HEK293T (cell line): ENCODE results near the gene PLD5.

ENCODE experiments used
- ARNT ChIP-seq: fragments of 450-650 bp; IDR thresholded peaks from 2 replicates; pipeline ENCODE4 v1.6.1; 2017; ENCODE audit warnings: mild to moderate bottlenecking
- CTBP1 ChIP-seq: fragments of 450-650 bp; IDR thresholded peaks from 2 replicates; pipeline ENCODE4 v1.6.1; 2016; ENCODE audit warnings: borderline replicate concordance
- FOXA1 ChIP-seq: fragments of 450-650 bp; IDR thresholded peaks from 2 replicates; pipeline ENCODE4 v1.6.1; 2016; ENCODE audit warnings: mild to moderate bottlenecking
- FOXK2 ChIP-seq: fragments of 450-650 bp; IDR thresholded peaks from 2 replicates; pipeline ENCODE4 v1.6.1; 2016; ENCODE audit warnings: mild to moderate bottlenecking
- FOXM1 ChIP-seq: fragments of 450-650 bp; IDR thresholded peaks from 2 replicates; pipeline ENCODE4 v1.6.1; 2017; ENCODE audit warnings: mild to moderate bottlenecking, borderline replicate concordance
- L3MBTL2 ChIP-seq: fragments of 450-650 bp; conservative IDR thresholded peaks from 2 replicates; pipeline ENCODE4 v1.6.1; 2016; ENCODE audit warnings: mild to moderate bottlenecking
- PKNOX1 ChIP-seq: fragments of 450-650 bp; IDR thresholded peaks from 2 replicates; pipeline ENCODE4 v1.6.1; 2016
- SUZ12 ChIP-seq: fragments of 450-650 bp; IDR thresholded peaks from 2 replicates; pipeline ENCODE4 v1.6.1; 2016; ENCODE audit warnings: mild to moderate bottlenecking

GRCh38 chr1:242456726-242457269, 67.7 kb downstream of the PLD5 start:
- TF ChIP-seq L3MBTL2 = no peak
- no peak for TF ChIP-seq PKNOX1
- no peak for TF ChIP-seq FOXM1
- no peak for TF ChIP-seq ARNT
- no peak for TF ChIP-seq FOXK2
- no peak for TF ChIP-seq CTBP1
- TF ChIP-seq FOXA1 = no peak
- no peak for TF ChIP-seq SUZ12
